Loucy (cell line): ENCODE results near the gene CRACR2A.

ENCODE experiments used
- CTCF ChIP-seq: fragments of 200-600 bp; sonication (generic); conservative IDR thresholded peaks from 2 replicates; pipeline ENCODE4 v1.5.1; 2014; ENCODE audit warnings: mild to moderate bottlenecking, antibody characterized with exemption, low read length
- EZH2phosphoT487 ChIP-seq: fragments of 200-600 bp; IDR thresholded peaks from 2 replicates; pipeline ENCODE4 v1.6.1; 2018; ENCODE audit warnings: antibody characterized with exemption, mild to moderate bottlenecking, moderate library complexity, borderline replicate concordance

GRCh38 chr12:3593906-3594483 lies 158.9 kb downstream of the CRACR2A start:
- TF ChIP-seq CTCF (no peak), EZH2phosphoT487 (no peak)
